KBM-7 (cell line): ENCODE data around the gene ASB9.
A peak's percentile ranks its signal among the peaks of the same experiment; 100 is the strongest.

Experiments
- DNase-seq: peaks from one replicate; pipeline ENCODE4 v3.0.0-alpha.2; 2015
- in situ Hi-C: fragments of 300-500 bp; cut with MboI; formaldehyde crosslinking; loops from 2 replicates; pipeline ENCODE4 v1.14.3; 2020; ENCODE audit warnings: low sequenced_read_pairs, low pct_unique_long_range_greater_than_20kb, mixed read lengths

Gene ASB9

DNA sequence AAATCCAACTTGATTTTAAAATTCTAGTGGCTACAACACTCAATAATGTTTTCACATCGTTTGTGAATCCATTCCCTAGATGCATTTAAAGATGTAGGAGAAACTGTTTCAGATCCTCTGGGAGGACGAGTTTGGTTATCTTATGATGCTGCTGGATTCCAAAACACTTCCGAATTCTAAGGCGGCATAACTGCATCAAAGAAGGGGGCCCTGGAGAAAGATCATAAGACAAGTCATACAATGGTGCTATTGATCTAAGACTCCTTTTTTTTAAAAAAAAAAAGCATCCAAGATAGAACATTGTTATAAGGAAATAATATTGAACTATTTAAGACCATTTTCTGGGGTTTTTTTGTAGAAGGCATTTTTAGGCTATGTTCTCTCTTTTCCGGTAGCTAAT is 25.5 kb downstream of the ASB9 start:
- no peak for DNase-seq
- in situ Hi-C loops: no loop called here

DNA sequence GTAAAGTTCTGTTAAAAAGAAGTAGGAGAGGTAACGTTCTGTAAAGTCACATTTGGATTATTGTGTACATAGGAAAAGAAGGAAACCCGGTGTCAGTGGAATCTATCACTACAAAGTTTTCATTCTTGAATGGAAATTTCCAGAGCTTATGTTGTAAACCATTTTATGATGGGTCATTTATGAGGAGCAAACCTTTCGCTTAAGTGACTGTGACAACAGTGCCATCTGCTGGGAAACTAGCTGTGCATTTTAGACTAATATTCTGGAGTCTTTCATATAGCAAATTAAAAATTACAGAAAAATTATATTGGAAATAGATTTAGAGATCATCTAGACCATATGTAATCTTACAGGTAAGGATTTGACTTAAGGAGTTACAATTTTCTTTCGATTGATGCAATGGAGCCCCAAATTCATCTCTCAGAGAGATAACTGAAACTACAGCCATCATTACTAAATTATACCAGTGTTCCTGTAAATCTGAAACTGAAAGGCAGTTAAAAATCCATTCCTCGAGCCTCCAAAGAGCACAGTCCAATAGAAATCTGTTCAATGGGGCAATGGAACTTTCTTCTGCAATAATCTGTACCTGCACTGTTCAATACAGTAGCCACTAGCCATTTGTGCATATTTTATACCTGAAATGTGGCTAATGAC is 26.9 kb downstream of the ASB9 start:
- DNase-seq: peak; percentile 29
- in situ Hi-C loops: no loop called here

DNA sequence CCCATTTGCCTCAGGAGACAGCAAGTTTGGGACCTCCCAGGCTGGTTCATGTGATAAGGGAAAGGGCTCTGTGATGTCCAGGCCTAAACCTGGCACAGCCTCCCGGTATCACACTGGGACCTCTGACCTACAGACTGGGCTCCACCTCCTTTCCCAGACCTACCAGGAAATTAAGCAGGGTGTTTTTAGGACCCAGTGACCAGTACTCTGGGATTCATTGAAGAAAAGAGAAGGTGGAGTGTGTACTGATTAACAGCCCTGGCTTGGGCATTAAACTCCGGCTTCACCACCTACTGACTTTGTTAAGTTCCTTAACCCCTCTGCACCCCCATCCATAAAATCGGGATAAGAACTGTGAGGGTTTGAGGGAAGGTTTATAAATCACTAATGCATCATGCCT is 28.6 kb downstream of the ASB9 start:
- no peak for DNase-seq
- in situ Hi-C loops: no loop called here

DNA sequence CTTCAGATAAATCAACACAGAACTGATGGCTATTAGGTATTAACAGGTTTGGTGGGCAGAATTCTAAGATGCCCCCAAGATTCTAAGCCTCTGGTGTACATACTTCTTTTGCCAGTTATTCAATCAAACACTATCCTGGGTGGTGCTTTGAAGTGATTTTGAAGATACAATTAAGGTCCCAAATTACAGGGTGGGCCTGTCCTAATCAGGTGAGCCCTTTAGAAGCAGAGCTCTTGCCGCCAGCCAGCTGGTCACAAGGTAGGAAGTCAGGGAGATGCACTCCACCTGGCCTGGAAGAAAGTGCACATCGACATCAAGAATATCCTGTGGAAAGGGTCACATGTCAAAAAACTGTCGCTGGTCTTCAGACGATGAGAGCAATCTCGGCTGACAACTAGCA is 29.5 kb downstream of the ASB9 start:
- in situ Hi-C loops: no loop called here
- DNase-seq: no peak

DNA sequence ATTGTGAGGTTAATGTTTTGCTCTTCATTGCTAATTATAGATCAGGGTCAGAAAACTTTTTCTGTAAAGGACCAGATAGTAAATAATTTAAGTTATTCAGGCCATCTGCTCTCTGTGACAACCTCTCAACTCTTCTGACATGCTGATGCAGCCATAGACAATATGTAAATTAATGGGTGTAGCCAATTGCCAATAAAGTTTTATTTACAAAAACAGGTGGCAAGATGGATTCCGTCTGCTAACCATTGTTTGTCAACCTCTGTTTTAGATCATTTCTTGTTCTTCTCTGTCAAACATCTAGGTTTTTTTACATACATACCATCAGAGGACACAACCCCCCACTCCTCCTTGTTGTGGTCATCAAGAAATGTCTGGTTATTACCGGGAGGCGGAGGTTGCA is 33.7 kb downstream of the ASB9 start:
- in situ Hi-C loops: no loop called here
- no peak for DNase-seq

DNA sequence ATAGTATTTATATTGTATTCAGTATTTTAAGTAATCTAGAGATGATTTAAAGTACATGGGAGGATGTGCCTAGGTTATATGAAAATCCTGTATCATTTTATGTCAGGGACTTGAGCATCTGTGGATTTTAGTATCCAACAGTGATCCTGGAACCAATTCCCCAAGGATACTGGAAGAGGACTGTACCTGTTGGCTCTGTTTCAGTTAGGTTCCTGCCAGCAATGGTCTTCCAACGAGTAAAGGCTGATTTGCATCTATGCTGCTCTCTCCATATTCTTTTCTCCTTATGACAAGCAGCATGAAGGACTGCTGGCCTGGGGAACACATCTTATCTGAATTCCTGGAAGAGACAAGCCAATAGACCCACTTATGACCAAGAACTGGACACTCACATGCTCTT is 34.9 kb downstream of the ASB9 start:
- in situ Hi-C loops: no loop called here
- no peak for DNase-seq

DNA sequence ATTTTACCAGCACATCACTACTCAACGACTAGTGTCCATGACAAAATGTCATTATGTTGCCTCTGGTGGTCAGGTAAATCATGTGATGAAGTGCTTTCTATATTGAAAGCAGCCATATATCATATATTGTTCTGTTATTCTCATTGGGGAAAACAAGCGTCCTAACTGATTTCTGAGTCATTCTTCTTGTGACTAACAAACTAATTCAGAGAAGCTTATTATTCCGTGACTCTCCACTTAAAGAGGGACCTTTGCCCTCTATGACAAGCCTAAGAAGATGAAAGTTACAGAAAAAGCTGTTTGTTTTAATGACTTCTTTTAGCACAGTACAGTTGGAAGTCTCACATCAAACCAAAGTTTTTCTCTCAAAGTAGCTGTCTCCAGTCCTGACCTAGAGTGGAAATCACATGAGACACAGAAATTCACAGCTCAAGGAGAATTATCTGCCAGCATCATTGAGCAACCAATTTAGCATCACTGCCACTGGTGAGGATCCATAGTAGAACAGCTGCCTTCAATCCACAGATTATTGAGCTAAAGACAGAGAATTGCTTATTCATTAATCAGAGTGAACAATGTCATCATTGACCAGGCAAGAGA is 36.4 kb downstream of the ASB9 start:
- no peak for DNase-seq
- in situ Hi-C loops: no loop called here

DNA sequence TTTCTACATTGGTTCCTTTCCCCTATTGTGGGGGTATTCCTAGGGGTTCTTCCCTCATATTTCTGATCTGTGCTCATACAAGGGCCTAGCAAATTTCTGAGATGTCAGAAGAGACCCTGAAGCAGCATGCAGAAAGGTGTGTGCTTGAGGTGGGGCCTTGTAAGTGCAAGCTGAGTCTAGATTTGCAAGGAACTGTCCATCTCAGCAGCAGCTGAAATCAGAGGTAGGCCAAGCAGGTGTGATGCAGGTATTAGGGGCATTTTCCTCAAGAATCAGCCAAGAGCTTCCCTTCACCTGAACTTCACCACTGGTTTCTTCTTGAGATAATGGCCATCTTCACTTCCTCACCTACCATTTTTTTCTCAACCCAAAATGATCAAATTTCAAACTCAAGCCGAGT is 45.1 kb downstream of the ASB9 start:
- DNase-seq: no peak
- in situ Hi-C loops: no loop called here

DNA sequence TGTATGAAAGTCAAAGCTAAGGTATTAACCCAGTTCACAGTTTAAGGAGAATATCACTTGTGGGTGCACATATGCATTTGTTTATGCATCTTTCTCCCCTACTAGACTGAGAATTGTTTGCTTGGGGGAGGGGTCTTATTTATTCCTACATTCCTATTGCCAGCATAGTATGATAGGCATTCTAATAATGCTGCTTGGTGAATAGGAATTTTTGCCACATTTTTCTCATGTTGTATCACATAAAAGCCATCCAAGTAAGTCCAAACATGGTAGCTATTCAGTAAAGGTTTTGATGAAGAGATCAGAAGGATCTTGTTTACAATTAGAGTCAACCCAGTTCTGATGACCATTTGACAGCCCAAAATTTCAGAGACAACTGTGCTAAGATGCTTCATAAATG is 48.6 kb downstream of the ASB9 start:
- in situ Hi-C loops: no loop called here
- DNase-seq: no peak

DNA sequence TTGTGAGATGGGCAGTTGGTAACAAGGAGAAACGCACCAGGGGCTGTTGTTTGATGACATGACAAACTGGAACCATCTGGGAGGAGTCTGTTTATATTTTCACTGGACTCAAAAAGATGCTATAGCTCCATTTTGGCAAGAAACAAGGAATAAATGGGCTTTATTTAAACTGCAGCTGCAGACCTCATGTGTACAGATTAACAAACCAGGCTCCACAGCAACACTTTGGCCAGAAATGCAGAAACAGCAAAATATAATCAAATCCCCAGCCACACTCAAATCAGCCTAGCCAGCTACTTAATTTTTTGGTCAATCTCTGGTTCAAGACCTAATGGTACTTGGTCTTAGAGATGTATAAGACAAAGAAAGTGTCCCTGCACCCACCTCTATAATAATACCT is 52.7 kb downstream of the ASB9 start:
- no peak for DNase-seq
- in situ Hi-C loops: no loop called here

DNA sequence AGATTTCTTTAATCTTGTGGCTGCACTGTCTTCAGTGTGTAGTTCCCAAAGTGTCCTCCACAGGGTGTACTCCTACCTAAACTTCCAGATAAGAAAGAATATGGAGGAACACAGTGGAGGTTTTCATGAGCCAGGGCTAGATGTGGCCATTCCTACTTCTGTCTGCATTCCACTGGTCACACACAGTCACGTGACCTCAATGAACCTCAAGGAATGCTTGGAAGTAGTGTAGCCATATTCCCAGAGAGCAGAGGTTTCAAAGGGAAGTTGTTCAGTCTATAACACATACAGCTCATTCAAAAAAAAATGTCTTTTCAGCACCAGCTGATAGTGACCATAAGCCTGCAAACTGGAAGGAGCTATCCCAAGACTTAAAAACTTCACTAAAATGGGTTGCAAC is 53.6 kb downstream of the ASB9 start:
- in situ Hi-C loops: no loop called here
- DNase-seq: no peak

DNA sequence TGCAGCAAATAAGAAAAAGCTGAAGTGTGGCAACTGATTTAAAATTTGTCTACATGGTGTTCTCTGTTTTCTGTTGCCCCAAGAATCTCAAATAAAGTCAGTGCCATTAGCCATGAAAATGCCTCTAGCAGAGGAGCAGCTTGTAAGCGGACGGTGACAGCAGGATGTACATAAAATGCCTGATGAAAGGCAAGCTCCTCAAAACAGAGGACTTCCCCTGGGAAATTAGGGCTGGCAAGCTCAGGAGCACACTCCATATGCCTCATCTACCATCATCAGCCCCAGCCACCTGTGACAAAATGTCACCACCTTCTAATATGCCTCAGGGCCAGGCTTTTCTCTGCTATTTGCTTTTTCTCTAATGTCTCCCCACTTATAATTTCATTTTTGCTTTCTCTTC is 54.5 kb downstream of the ASB9 start:
- no peak for DNase-seq
- in situ Hi-C loops: no loop called here

DNA sequence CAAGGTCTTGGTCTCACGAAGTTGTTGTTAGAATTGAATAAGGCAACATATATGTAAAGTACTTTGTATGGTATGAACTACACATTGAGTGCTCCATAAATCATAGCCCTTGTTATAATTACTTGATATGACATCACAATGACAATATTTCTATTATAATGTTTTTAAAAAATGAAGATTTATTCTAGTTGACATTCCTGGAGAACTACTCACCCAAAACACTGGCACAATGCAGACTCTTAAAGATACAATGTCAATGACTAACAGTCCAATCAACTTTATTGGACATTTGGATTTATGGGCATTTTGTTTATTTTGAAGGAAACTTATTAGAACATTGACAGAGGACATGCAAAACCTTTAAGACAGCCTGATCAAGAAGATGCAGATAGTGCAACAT is 55.3 kb downstream of the ASB9 start:
- no peak for DNase-seq
- in situ Hi-C loops: no loop called here

DNA sequence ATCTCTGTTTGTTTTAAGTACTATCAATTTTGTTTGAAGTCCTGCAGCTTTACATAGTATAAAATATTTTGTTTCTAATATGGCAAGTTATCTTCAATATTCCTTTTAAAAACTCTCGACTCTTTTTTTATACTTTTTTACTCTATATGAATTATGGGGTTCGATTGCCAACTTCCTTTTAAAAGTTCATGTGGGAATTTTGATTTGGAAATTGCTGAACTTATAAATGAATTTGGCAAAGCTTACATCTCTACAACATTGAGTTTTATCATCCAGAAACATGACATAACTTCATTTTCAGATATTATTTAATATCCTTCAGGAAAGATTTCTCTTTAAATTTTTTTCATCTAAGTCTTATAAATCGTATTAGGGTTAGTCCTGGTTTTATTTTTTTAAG is 60.8 kb downstream of the ASB9 start:
- no peak for DNase-seq
- in situ Hi-C loops: no loop called here

DNA sequence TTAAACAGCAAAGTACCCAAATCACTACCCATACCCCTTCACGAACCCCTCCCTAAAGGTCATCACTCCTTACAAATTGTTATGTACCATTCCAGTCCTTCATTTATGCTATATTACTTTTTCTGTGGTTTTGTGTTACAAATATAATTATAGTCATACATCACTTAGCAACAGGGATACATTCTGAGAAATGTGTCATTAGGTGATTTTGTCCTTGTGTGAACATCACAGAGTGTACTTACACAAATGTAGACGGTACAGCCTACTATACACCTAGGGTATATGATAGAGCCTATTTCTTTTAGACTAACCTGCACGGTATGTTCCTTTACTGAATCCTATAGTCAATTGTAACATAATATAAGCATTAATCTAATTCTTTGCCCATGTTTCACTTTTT is 61.9 kb downstream of the ASB9 start:
- DNase-seq: no peak
- in situ Hi-C loops: no loop called here

DNA sequence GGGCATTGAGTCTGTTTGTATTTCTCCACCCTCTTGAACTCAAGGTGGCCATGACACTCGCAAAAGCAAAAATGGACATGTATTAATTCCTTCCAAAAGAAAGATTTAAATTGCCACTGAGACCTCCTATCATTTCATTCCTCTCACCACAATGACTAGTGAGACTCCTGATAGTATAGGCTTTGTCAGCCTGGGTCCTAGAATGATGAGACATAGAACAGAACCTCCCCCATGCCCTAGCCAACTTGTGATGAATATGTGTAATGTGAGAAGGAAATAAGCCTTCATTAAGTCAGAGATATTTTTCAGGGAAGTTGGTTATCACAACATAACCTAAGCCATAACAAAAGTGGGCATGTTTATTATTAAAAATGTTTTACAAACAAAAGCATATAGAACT is 62.5 kb downstream of the ASB9 start:
- DNase-seq: no peak

DNA sequence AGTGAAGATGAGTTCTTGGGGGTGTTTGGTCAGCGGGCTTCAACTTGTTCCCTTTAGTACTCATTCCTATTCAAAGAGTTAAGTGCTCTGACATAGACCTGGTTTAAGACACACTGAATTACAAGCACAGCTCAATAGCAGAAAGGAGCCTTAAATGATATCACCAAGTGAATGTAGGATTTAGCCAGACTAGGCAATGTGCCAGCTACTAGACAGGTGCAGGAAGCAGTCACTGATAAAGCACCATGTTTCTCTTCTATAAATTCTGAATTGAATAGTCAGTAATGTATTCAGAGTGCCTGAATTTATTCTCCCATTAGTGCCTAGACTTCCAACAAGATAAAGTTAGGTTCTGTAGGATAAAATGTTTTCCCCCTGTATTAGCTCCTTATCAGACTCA is 63.6 kb downstream of the ASB9 start:
- no peak for DNase-seq

More for the DNA sequence above, 62.5 kb downstream of the ASB9 start:
- in situ Hi-C loops: no loop called here

DNA sequence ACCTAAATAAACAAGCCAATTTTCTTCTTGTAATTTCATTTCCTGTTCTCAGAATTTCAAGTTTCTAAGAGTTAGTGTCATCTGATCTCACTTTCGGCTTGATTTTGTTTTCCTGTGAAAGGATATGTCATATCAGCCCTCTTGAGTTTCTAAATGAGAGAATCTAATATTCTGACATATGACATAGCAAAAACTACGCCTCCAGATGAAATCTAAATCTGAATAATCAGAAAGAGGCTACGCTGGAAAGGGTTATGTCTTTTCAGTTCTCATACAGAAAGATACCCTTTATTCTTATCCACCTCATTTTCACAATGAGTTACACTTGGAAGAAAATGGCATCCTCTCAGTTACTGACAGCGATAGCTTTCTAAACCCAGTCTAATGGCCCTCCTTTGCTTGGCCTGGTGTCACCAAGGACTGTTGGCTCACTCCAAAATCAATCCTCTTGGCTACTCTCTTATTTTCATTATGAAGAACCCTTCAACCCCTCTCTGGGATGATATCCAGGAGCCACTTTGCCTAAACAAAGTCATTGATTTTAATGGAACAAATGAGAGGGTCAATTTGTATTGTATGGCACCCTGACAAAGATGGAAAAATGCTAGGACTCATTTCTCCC is 65.6 kb downstream of the ASB9 start:
- DNase-seq: no peak
- in situ Hi-C loops: no loop called here

More for the DNA sequence above, 63.6 kb downstream of the ASB9 start:
- in situ Hi-C loops: no loop called here

DNA sequence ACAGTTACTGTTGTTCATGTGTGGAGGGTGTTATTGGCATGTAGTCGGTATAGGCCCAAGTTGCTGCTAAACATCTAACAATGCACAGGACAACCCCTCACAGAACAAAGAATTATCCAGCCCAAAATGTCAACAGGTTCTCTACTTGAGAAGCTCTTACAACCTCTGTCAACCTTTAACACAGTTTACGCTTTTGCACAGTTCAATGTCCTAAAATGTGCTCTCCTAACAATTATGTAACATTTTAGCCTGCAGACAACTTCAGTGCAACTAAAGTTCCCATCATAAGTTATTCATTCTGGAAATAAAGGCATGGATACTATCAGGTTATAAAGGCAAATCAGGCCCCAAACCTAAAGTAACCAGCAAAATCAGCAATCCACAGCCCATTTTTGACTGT is 66.2 kb downstream of the ASB9 start:
- in situ Hi-C loops: no loop called here
- DNase-seq: no peak

DNA sequence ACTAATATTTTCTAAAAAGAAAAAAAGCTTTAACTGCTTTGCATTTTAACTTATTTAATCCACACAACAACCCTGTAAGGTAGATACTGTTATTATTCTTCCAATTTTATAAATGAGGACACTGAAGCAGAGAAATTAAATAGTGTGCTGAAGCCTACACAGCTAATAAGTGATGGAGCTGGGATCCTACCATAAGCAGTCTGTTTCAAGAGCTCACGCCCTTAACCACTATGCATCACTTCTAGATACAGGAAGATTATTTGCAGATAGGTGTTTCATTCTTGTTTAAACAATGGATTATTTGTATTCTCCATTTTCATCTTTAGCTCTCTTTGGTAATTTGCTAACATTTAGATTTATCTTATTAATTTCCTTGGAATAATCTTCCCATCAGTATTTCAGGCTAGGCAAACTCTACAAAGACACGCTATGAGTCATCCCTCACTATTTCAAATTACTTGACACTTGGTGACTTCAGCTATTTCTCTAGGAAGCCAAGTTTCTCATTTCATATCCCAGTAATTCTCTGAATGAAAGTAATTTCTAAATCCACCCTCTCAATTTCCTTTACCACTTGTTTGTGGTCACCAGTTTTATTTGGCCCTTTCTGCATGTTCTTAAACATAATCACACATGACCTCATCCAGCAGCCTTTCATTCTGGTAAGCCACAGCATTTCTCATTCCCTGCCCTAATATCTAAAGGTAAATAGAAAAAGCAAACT is 67.3 kb downstream of the ASB9 start:
- in situ Hi-C loops: no loop called here
- no peak for DNase-seq
